Activated CD8-positive, alpha-beta memory T cell treated with anti-CD3 and anti-CD28 coated beads, Interleukin-2, amount 50 U/mL, for 1 hour (primary cell): ENCODE data around the gene F8.
"Not testable (repeated sequence)": the region's sequence is repeated elsewhere in the genome, so short reads cannot be mapped to it uniquely, and the experiment has no call there.

ENCODE experiments used
- DNase-seq: peaks from one replicate; pipeline ENCODE4 v3.0.0-alpha.2; 2020; ENCODE audit errors: extremely low read depth

The F8 gene

DNA sequence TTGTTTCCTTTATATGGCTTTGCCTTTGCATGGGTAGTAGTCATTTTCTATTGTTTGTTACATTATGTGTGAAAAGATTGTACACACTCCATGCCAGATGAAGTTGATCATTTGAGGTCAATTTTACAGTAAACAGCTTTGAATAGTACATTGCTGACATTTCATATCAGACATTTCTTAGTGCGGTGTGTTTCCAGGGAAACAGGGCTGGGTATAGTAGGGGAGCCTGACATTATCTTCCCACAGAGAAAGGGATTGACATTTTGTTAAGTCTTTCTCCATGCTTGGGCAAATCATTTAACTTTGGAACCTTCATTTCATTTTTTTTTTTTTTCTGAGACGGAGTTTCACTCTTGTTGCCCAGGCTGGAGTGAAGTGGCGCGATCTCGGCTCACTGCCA lies 9.1 kb upstream of the F8 start:
- no peak for DNase-seq

DNA sequence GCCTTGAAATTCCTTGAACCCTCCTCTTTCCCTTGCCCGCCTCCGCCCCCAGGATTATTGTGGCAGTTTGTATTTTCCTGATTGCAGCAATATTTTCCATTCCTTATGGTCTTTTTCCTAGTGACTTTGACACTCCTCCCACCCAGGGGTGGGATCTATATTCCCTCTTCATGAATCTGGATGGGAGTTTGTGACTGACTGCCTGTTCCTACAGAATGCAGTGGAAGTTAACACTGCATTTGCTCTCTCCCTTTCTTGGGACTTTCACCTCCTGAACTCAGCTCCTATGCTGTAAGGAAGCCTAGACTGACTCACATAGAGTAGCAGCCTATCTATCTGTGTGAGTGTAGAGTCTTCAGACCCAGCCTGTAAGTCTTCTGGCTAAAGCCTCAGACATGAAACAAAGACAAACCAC lies 6.4 kb upstream of the F8 start:
- no peak for DNase-seq

DNA sequence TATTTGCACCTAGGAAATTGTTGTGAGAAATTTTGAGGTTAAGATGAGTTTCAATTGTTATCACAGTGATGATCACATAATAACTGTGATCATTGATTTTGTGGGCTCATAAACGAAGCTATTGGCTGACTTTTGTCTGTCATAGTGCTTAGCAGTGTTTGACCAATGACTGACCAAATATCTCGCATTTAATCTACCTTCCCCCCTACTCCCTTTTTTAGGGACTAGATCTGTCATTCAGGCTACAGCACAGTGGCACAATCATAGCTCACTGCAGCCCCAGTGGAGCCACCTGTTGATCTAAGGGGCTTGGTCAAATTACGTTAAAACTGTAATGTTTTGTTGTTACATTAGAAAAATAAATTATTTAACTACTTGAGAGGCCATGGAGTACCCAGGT lies 5.6 kb upstream of the F8 start:
- no peak for DNase-seq

DNA sequence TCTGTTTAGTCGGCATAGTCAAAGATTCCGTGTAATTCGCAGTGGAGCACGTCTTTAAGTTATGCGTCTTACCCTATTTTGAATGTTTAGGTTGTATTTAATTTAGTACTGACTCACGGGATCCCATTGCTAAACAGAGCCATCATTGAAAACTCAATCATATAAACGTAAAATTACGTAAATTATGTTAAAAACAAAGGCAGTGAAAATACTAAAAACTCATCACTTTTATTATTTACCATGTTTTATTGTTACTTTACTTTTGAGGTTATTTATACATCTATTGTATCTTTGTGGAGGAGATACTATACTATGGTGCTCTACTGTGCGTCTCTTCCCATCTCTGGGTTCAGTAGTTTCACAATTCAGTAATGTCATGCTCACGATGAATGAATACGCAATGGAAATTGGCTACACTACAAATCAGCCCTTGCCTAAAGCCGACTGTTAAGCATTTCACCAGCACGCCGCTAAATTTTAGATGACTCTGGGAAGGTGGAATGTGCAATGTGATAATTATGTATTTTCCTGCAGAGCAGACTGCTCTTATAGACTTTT lies 5.1 kb upstream of the F8 start:
- no peak for DNase-seq

DNA sequence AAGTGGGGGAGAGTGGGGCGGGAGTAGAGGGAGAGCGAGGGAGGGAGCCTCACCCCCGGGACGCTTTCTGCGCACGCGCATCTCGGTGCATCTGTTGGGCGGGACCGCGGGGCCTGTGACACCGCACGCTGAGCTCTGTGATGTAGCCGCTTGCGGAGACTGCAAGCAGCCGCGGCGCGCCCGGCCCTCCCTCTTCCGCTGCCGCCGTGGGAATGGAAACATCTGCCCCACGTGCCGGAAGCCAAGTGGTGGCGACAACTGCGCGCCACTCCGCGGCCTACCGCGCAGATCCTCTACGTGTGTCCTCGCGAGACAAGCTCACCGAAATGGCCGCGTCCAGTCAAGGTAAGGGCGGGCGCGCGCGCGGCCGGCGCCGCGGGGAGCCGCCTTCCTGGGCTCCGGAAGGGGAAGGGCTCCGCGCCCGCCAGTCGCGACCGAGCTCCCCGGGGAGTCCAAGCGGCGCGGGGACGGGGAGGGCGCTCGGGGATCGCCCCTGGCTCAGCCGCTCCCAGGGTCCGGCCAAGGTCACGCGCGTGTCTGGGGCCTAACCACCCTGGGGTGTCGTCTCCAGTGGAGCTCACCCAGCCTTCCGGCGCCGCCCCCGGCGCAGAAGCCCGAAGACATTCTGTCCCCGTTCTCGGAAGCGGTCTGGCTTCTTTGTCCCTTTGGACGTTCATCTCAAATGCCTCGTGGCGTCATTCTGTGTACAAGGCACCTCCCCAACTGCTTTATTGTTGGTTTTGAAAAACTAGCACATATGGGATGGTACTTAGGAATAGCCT lies 4.4 kb upstream of the F8 start, which contains the start of gene FUNDC2:
TSS of gene FUNDC2 (plus strand) at position 118 of the 782 bp plus-strand sequence. CDS start at position 213, 95 bp downstream.
- DNase-seq: peak; percentile 81

DNA sequence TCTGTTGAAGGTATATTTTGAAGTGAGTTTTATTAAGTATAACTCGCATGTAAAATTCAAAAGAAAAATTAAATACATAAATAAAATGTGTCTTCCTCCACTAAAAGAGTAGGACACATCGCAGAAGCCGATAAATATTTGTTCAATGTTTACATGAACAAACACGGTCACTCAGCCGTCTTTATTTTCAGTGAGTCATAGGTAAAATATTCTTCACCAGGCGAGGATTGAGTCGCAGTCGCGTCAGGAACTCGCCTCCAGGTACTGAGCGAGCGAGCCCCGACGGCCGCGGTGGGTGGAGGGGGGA lies 3.9 kb upstream of the F8 start:
- no peak for DNase-seq

DNA sequence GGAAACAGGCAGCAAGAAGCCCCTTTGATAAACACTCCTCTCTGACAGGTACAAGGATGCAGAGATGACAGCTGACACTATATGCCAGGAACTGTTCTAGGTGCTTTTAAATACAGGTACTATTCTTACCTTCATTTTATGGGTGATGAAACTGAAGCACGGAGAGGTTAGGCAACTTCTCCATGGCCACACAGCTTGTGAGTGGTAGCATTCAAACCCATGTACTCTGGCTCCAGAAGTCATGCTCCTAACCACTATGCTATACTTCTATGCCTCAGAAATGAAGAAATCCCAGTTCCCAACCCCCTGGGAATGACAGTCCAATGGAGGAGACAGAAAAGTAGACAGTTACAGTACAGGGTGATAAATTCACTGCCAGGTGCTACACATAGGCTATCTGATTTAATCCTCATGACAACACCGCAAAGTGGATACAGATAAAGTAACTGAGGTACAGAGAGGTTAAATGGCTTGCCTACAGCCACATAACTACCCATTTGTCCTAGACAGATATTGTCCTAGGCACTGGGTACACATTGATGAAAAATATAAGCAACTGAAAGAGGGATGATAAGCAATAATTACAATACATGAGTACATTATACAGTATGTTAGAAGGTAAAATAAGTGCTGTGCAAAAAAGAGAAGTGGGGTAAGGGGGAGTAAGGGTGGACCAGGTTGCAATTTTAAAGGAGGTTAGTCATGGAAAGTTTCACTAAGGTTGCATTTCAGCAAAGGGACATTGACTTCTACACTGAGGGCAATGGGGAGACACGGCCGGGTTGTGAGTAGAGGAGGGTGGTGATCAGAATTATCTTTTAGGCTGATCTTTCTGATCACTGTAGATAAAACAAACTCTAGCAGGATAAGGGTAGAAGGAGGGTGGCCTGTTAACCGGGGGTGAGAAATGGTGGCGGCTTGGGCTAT lies 1.6 kb upstream of the F8 start:
- DNase-seq: no peak

DNA sequence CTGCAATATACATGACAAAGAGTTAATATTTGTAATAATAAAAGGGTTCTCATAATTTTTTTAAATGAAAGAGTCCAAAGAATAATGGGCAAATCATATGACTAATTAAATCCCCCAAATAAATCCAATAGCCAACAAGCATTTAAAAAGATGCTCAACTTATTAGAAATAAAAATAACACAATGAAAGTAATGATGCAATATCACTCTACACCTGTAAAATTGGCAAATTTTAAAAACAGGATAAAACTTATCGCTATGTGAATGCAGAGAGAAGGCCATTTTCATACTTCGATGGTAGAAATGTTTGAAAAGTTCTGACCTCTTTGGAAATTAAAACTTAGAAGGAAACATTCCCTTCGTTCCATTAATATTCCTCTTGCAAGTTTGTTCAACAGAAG lies 1.9 kb downstream of the F8 start:
- no peak for DNase-seq

DNA sequence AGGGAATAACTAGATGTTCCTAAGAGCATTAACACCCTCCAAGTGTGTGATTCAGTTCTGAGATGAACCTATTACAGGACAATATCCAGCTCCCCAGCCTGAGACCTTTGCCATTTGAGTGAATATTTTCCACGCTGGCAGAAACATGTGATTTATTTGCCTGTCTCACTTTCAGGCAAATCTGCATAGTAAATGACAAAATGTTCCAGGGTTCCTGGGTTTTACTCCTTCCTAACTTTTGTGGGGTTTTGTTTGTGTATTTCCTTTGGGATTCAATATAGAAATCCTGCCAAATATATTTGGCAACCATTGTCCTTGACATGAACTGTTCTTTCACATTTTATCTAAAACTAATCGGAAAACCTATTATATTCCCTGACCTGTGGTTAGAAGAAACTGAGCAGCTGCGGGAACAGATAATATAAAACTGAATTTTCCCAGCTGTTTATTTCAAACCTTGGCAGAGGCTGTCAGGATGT lies 12.5 kb downstream of the F8 start:
- DNase-seq: no peak

DNA sequence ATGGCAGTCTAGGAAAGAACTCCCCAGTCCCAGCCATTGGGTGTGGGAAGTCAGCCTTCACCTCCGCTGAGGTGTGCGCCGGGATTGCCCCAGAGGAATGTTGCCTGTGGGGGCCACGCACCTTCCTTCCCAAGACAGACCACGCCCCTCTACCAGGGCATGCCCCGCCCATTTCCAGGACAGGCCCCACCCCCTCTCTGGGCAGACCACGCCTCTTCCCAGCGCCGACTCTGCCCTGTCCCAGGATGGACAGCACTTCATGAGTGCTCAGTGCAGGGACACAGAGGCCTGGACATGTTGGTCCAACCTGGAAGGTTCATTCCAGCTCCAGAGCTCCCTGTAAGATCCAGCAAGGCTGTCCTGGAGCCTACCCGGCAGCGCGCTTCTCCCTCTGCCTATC lies 13.9 kb downstream of the F8 start:
- not testable (repeated sequence) for DNase-seq

DNA sequence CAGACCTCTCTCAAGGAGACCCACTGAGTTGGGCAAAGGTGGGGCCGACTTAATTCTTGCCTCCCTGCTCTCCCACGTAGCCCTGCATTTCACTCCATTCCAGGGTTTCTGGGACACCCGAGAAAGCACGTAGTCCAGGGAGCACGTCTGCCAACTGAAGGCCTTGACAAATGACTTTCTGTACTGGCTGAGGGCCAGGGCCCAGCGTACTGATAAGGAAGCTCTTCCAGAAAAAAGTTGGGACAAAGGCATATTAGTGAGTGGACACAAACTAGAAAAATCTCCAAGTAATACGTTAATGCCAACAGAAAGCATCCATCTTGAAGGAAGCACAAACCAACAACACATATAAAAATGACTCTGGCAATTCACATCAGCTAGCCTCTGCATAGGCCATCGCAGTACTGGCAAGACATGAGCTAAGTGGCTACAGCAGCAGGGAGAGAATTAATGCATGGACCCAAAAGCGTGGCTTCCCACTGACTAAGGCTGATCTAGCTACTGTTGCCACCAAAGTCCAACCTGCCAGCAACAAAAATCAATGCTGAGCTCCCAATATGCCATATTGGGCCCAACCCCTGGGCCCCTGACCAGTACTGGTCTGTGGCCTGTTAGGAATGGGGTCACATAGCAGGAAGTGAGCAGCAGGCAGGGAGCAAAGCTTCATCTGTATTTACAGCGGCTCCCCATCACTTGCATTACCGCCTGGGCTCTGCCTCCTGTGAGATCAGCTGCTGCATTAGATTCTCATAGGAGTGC lies 15.4 kb downstream of the F8 start:
- not testable (repeated sequence) for DNase-seq

DNA sequence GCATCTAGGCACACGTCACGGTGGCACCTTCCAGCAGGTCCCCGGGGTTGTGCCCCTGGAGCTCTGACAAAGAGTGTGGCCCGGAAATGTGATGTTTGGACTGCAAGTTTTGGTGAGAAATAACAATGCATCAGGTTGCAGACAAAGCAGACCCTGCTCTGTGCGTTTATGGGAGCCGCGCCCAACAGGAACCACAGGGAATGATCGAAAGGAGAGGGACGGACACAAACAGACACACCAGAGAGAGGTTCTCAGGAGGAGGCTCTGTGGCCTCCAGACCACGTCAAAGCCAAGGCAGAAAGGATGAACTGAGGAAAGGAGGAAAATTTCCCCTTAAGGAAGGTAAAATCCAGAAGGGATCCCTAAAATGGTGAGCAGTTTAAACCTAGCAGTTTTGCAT lies 16.1 kb downstream of the F8 start:
- not testable (repeated sequence) for DNase-seq

DNA sequence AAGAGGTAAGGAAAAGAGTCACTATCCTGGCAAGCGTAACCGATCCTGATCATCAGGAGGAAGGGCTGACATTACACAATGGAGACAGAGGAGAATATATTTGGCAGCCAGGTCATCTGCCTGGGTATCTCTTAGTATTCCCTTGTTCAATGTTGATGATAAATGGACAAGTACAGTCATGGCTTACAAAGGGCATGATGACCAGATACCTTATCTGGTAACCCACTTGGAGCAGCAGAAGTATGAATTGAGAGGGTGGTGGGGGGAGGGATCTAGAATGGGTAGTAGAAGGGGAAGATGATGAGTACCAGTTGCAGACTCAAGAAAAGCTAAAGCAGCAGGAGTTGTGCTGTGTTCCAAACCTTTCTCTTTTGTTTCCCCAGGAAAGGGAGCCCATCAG lies 17.3 kb downstream of the F8 start:
- no peak for DNase-seq

DNA sequence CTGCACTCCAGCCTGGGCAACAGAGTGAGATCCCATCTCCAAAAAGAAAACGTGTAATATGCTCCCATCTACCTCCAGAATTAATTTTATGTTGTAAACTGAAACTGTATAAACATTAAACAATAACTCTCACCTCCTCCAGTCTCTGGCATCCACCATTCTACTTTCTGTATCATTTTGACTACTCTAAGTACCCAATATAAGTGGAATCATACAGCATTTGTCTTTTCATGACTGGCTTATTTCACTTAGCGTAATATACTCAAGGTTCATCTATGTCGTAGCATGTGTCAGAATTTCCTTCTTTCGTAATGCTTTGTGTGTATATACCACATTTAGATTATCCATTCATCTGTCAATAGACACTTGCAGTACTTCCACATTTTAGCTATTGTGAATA lies 20.6 kb downstream of the F8 start:
- no peak for DNase-seq

DNA sequence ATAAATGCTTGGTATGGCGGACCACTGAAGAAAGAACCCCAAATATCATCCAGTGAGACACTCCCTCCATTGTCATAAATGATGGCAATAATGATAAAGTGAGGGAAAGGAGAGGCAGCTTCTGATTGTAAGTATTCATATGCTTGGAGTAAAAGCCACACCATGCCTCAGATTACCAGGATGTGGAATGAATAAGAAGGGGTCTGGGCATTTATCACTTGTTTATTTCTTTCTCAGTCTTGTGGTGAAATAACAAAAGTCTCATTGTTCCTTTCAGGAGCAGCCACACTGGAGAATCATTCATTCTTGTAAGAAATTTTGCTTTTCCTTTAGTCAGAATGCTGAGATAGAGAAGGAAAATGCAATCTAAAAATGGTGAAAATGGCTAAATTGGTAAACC lies 21.7 kb downstream of the F8 start:
- no peak for DNase-seq

DNA sequence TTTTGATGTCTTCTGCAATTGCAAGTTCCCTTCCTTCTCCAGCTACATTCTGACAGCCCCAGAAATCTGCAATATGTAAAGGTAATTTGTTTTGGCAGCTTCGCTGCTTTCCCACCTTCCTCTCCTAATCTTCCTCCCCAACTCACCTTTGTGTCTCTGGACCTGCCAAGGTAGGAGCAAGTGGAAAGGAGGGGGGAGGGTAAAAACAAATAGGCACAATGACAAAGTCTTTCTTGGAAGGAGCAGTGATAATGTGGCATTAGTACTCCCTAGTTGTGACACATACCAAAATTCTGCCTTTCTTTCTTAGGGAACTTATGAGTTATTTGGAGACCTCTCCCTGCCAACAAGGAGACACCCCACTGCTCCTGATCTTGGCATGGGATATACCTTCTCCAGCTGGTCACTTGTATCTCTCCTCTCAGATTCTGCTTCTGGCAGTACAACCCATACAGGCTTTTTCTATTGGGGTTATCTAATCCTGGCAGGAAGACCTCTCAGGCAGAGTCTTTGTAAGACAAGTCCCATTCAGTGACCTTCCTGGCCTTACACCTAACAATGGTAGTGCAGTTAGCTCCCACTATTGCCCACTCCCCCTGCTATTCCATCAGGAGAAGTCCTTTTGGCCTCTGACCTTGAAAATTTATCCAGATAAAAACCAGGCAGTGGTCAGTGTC lies 24.2 kb downstream of the F8 start:
- no peak for DNase-seq

DNA sequence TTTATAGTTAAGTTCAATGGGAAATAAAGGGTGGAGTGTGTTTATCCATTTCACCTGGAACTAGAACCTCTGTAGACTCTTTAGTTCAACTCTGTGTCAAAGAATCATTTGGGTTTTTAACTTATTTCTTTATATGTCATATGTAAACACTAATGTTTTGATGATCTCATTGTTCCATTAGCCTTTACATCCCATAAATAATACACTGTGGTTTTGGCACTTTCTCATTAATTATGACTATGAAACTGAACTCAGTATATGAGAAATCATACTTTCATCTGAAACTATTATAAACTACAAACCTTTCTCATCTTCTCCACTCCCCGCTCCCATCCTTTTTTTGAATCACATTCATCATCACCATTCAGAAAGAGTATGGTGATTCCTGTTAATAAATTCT lies 31.0 kb downstream of the F8 start:
- DNase-seq: no peak

DNA sequence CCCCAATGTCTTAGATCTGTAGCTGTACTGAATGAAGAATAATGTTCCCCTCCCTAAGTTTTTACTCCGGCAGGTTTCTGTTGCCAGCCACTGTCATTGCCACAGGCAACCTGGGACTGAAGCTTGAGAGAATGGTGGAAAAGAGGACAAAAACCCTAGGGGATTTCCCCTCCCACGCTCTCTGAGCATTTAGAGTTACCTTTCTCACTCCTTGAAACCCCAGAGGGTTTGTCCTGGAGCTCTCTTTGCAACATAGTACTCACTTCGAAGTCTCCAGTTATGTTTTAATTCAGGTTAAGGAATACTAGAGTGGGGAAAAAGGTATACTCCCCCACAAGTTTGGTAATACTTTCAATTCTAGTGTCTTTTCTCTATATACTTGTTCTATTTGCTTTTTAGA lies 31.5 kb downstream of the F8 start:
- DNase-seq: no peak

DNA sequence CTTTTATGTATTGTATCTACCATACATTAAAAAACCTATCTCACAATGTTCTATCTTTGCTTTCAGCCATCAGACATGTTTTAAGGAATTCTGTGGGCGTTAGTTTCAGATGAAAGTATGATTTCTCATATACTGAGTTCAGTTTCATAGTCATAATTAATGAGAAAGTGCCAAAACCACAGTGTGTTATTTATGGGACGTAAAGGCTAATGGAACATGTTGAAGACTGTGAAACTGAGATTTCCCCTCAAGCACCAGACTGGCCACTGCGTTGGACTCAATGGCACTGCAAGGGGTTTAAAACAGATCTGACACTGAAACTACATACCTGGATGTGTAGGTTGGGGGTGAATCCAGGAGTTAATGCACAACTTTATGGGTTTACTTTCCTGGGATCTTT lies 32.0 kb downstream of the F8 start:
- DNase-seq: no peak

DNA sequence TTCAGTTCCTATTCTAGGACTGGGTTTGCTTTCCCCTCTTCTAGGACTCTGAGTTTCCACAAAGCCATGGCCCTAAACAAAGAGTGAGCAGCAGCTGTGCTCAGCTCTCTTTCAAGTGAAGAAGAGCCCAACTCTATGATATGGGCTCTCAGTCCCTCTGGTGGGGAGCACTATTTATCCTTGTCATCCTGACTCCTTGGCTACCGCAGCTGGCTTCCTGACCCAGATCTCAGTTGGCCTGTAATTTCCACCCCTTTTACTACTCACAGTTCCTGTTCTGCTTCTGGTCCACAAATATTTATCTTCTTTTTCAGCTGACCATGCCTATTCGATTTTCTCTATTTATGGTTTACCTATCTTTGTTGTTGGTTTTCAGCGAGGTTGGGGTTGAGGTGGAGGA lies 33.8 kb downstream of the F8 start:
- DNase-seq: no peak

DNA sequence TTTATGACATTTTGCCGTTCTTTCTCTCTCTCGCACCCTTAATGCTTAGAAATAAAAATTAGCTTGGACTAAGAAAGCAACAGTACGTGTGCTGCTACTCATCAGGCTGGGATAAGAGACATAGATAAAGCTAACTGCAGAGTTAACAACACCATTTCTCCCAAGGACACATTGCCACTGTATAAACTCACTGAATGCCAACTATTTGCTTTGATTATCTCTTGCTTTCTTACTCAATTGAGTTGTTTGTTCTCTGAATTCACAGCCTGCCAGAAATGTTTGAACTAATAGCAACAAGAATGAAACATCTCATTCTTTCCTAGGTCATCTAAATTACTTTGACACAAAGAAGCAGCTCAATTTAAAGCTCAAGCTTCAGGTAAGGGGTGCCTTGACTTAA lies 34.6 kb downstream of the F8 start:
- DNase-seq: no peak
